A673 (cell line): ENCODE measurements around the gene PNPLA6.

Source experiments
- EZH2 ChIP-seq: fragments of 200-600 bp; sonication (generic); IDR thresholded peaks from 2 replicates; pipeline ENCODE4 v1.6.1; 2017; ENCODE audit warnings: borderline replicate concordance, low read depth, mild to moderate bottlenecking, mixed read lengths, antibody characterized with exemption, low read length; ENCODE audit not compliant: poor library complexity, severe bottlenecking
- TF ChIP-seq, protein P1 (sequence below): fragments of 300-800, 200-600 bp; sonication (generic); conservative IDR thresholded peaks from 2 replicates; pipeline ENCODE4 v1.5.1; 2017; ENCODE audit warnings: low read depth, mild to moderate bottlenecking, antibody characterized with exemption, low read length, moderate library complexity, mixed read lengths

DNA sequence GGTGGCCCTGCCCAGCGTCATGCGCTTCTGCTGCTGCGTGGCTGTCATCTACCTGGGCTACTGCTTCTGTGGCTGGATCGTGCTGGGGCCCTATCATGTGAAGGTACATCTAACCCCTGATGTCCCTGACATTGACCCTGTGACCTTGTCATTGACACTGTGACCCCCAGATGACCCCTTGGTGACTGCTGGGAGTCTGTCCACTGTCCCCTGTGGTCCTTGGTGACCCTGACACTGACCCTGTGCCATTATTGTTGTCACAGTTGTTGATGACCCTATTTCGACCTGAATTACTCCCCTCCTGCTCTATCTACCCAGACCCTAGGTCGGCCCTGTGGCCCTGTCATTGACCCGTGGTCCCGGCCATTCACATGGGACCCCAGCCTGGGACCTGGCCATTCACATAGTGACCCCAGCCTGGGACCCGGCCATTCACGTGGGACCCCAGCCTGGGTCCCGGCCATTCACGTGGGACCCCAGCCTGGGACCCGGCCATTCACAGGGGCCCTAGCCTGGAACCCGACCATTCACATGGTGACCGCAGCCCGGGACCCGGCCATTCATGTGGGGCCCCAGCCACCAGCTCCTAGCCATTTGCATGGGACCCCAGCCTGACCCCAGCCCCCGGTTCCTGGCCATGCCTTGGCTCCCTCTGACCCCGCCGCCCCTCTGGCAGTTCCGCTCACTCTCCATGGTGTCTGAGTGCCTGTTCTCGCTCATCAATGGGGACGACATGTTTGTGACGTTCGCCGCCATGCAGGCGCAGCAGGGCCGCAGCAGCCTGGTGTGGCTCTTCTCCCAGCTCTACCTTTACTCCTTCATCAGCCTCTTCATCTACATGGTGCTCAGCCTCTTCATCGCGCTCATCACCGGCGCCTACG lies 5.7 kb upstream of the PNPLA6 start:
- no peak for TF ChIP-seq EZH2
- TF ChIP-seq, protein P1, sequence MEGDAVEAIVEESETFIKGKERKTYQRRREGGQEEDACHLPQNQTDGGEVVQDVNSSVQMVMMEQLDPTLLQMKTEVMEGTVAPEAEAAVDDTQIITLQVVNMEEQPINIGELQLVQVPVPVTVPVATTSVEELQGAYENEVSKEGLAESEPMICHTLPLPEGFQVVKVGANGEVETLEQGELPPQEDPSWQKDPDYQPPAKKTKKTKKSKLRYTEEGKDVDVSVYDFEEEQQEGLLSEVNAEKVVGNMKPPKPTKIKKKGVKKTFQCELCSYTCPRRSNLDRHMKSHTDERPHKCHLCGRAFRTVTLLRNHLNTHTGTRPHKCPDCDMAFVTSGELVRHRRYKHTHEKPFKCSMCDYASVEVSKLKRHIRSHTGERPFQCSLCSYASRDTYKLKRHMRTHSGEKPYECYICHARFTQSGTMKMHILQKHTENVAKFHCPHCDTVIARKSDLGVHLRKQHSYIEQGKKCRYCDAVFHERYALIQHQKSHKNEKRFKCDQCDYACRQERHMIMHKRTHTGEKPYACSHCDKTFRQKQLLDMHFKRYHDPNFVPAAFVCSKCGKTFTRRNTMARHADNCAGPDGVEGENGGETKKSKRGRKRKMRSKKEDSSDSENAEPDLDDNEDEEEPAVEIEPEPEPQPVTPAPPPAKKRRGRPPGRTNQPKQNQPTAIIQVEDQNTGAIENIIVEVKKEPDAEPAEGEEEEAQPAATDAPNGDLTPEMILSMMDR, result no peak
